Endothelial cell of umbilical vein (primary cell): ENCODE results near the gene C12orf42. TPM values are rescaled to one million over a fixed set of nuclear protein-coding genes. Genes with fewer than 3 reads are reported as not detected.

Experiments used
- BruUV-seq: library from RNA; stranded (reverse); fragments of 400-500 nt; replicated peaks from 2 replicates; lab custom pipeline; 2021; lab: Mats Ljungman, UMichigan
- CTCF ChIA-PET: fragments of 300-600, 350-600 bp; sonication (Branson Sonifier 250); formaldehyde crosslinking; loops from one replicate; lab custom pipeline; 2021; ENCODE audit warnings: antibody characterized with exemption, inconsistent platforms; lab: Charles Lee
- POLR2A ChIA-PET: fragments of 300-600, 350-600 bp; sonication (Branson Sonifier 250); formaldehyde crosslinking; loops from one replicate; lab custom pipeline; 2021; ENCODE audit warnings: antibody characterized with exemption, inconsistent platforms; lab: Charles Lee
- DNase-seq: peaks from one replicate; pipeline ENCODE4 v3.0.0-alpha.2; 2011; ENCODE audit warnings: low read depth, low spot score
- FAIRE-seq: peaks from 2 replicates; lab custom pipeline; 2011; peaks lifted over from hg19 to GRCh38; lab: Jason Lieb, UNC
- H2AFZ ChIP-seq: 2 replicates; pipeline ENCODE4 v1.6.0; 2012; ENCODE audit warnings: low read depth, low read length, control low read depth, inconsistent platforms
- H3K27ac ChIP-seq: 2 replicates; pipeline ENCODE4 v1.5.1; 2011; ENCODE audit warnings: low read depth, mild to moderate bottlenecking, control low read depth, low read length, moderate library complexity; ENCODE audit not compliant: insufficient read depth
- H3K27me3 ChIP-seq, 2 experiments: 2 replicates each; pipeline versions ENCODE4 v1.6.0 to v1.6.1; 2011; ENCODE audit warnings: low read length in 2 of 2, mixed read lengths in 1 of 2; ENCODE audit not compliant: control insufficient read depth in 2 of 2, insufficient read depth in 2 of 2
- H3K36me3 ChIP-seq, 2 experiments: 2 replicates in 1 of 2; 3 replicates in 1 of 2; pipeline ENCODE4 v1.5.1; 2011; ENCODE audit warnings: low read length in 2 of 2, mild to moderate bottlenecking in 1 of 2, moderate library complexity in 1 of 2; ENCODE audit not compliant: control insufficient read depth in 2 of 2, insufficient read depth in 2 of 2; ENCODE audit errors: extremely low read depth in 1 of 2
- H3K4me1 ChIP-seq: 3 replicates; pipeline ENCODE4 v1.5.1; 2011; ENCODE audit warnings: mild to moderate bottlenecking, low read length; ENCODE audit not compliant: control insufficient read depth, insufficient read depth; ENCODE audit errors: extremely low read depth
- H3K4me2 ChIP-seq: 2 replicates; pipeline ENCODE4 v1.6.1; 2011; ENCODE audit warnings: low read length, control low read depth, mixed read lengths; ENCODE audit not compliant: insufficient read depth
- H3K4me3 ChIP-seq, 3 experiments: fragments of 200-600 bp in 1 of 3; sonication (generic), shearing (Covaris generic) in 1 of 3; replicated peaks in 1 of 3; 2 replicates each; pipeline ENCODE4 v1.5.1; 2011 to 2016; ENCODE audit warnings: control low read depth in 3 of 3, low read length in 3 of 3, mild to moderate bottlenecking in 2 of 3, inconsistent platforms in 1 of 3, low read depth in 1 of 3, moderate library complexity in 1 of 3; ENCODE audit not compliant: insufficient read depth in 1 of 3
- H3K79me2 ChIP-seq: 2 replicates; pipeline ENCODE4 v1.6.0; 2012; ENCODE audit warnings: low read length, inconsistent platforms; ENCODE audit not compliant: control insufficient read depth, insufficient read depth
- H3K9ac ChIP-seq: replicated peaks from 2 replicates; pipeline ENCODE3; 2011; ENCODE audit warnings: low read length, control low read depth; ENCODE audit not compliant: insufficient read depth; ENCODE audit errors: extremely low read depth
- H3K9me1 ChIP-seq: replicated peaks from 3 replicates; pipeline ENCODE4 v1.6.0; 2011; ENCODE audit warnings: mild to moderate bottlenecking, low read length; ENCODE audit not compliant: control insufficient read depth, insufficient read depth; ENCODE audit errors: extremely low read depth
- H3K9me3 ChIP-seq: replicated peaks from 2 replicates; pipeline ENCODE4 v1.5.1; 2012; ENCODE audit warnings: low read length, inconsistent platforms; ENCODE audit not compliant: control insufficient read depth, insufficient read depth
- H4K20me1 ChIP-seq: replicated peaks from 2 replicates; pipeline ENCODE3; 2011; ENCODE audit warnings: mild to moderate bottlenecking, low read length; ENCODE audit not compliant: control insufficient read depth, insufficient read depth; ENCODE audit errors: extremely low read depth
- EZH2 ChIP-seq: IDR thresholded peaks from 2 replicates; pipeline ENCODE4 v1.6.1; 2012; ENCODE audit warnings: borderline replicate concordance, low read depth, mild to moderate bottlenecking, moderate library complexity, low read length, inconsistent platforms; ENCODE audit not compliant: severe bottlenecking
- FOS ChIP-seq: IDR thresholded peaks from 2 replicates; pipeline ENCODE4 v1.6.1; 2011; ENCODE audit warnings: mild to moderate bottlenecking, low read length, moderate library complexity, borderline replicate concordance; ENCODE audit not compliant: insufficient read depth
- GATA2 ChIP-seq: IDR thresholded peaks from 2 replicates; pipeline ENCODE4 v1.7.0; 2011; ENCODE audit warnings: low read depth, mild to moderate bottlenecking, moderate library complexity, mixed read lengths, low read length; ENCODE audit not compliant: insufficient read length, insufficient read depth
- JUN ChIP-seq: IDR thresholded peaks from 2 replicates; pipeline ENCODE4 v1.6.1; 2011; ENCODE audit warnings: borderline replicate concordance, low read depth; ENCODE audit not compliant: insufficient read length, insufficient read depth
- MYC ChIP-seq: IDR thresholded peaks from one replicate; pipeline ENCODE4 v1.6.1; 2011; ENCODE audit warnings: mild to moderate bottlenecking, low read depth, low read length
- POLR2A ChIP-seq: IDR thresholded peaks from 2 replicates; pipeline ENCODE4 v1.6.1; 2012; ENCODE audit warnings: low read depth, mild to moderate bottlenecking, control low read depth, low read length
- POLR2AphosphoS5 ChIP-seq: IDR thresholded peaks from 2 replicates; pipeline ENCODE4 v1.6.1; 2012; ENCODE audit warnings: low read depth, mild to moderate bottlenecking, control low read depth, low read length, moderate library complexity; ENCODE audit not compliant: insufficient read depth
- dilution Hi-C: fragments of 300-500 bp; cut with MboI; formaldehyde crosslinking; loops from one replicate; pipeline ENCODE4 v1.15.0; 2019; ENCODE audit warnings: low sequenced_read_pairs; ENCODE audit not compliant: extremely low pct_ligation_motif_present
- intact Hi-C: fragments of 100-400 bp; cut with micrococcal nuclease; formaldehyde crosslinking; loops from one replicate; pipeline ENCODE4 v1.10.0; 2022
- polyA plus RNA-seq, 4 experiments: library from polyadenylated mRNA; depleted of rRNA in 3 of 4; stranded (reverse) in 3 of 4; unstranded in 1 of 4; fragments of >200 nt; gene quantifications; 2 replicates each; pipeline versions ENCODE4 v1.2.1 to v1.2.3, GENCODE V29; 2011 to 2012; ENCODE audit warnings: missing spikeins in 1 of 4
- total RNA-seq: library from RNA; stranded (reverse); gene quantifications from 2 replicates; pipeline ENCODE4 v1.2.3, GENCODE V29; 2021
- TF ChIP-seq, protein P1 (sequence below): IDR thresholded peaks from 2 replicates; pipeline ENCODE4 v1.6.1; 2011; ENCODE audit not compliant: insufficient read depth, insufficient read length
- TF ChIP-seq, protein P2 (sequence below), 2 donors: IDR thresholded peaks; 1 replicate in 1 of 2; 2 replicates in 1 of 2; pipeline ENCODE4 v1.5.1; 2011; ENCODE audit warnings: low read length in 2 of 2, mild to moderate bottlenecking in 2 of 2, moderate library complexity in 2 of 2, control low read depth in 1 of 2, inconsistent platforms in 1 of 2, low read depth in 1 of 2; ENCODE audit not compliant: insufficient read depth in 1 of 2; ENCODE audit errors: extremely low read depth in 1 of 2

The C12orf42 gene
- total and polyA plus RNA-seq, 2 donors (not counting 3 experiments of a cell fraction or from before 2014, with no cell fraction given), result not detected

GRCh38 chr12:103397536-103397935 lies 98.2 kb downstream of the C12orf42 start:
- no peaks in the 10 kb centered on the region for H3K9me1 ChIP-seq
- intact Hi-C loops, result no loop called here
- dilution Hi-C loops, result no loop called here
- H3K9me3 ChIP-seq, result peaks cover 7% of the 10 kb centered on the region
- H3K27ac ChIP-seq, result no peak overlapping the region
- no peaks in the 10 kb centered on the region for H3K4me1 ChIP-seq
- FAIRE-seq (no peak), DNase-seq (no peak)
- ChIA-PET CTCF (no interaction called here), POLR2A (no interaction called here)
- H3K27me3 ChIP-seq, result no peaks in the 10 kb centered on the region
- H3K4me3 ChIP-seq, result no peak overlapping the region
- no peak overlapping the region for H3K4me2 ChIP-seq
- no peaks in the 10 kb centered on the region for H4K20me1 ChIP-seq
- BruUV-seq, result no TSS peak
- H3K79me2 ChIP-seq, result no peaks in the 10 kb centered on the region
- H2AFZ ChIP-seq, result no peak overlapping the region
- no peaks in the 10 kb centered on the region for H3K36me3 ChIP-seq
- TF ChIP-seq FOS (no peak), GATA2 (no peak), POLR2A (no peak), EZH2 (no peak)
- H3K9ac ChIP-seq, result no peak overlapping the region

DNA sequence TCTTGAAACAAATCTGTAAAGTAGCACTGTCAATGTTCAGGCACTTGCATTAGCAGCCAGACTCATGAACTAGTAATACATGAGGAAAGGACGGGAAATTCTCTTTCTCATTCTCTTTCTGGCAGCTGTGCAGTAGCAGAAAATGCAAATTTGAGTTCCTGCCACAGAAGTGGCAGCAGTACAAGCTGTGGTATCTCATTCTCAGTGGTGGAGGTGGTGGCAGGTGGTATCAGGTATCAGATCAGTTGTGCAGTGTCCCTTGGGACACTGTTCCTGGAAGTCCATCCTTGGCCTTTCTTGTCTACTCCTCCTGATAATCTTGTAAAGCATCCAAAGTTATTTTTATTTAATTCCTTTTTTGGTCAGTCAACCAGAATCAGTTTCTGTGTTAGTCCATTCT lies 103.0 kb downstream of the C12orf42 start:
- no peak for FAIRE-seq

More for the DNA sequence above, 103.0 kb downstream of the C12orf42 start:
- intact Hi-C loops, result no loop called here
- Histone ChIP-seq H2AFZ (no peak overlapping the region), H3K9me3 (peaks cover 9% of the 10 kb centered on the region), H3K4me3 (no peak overlapping the region), H3K27ac (no peak overlapping the region), H3K9ac (no peak overlapping the region), H3K79me2 (no peaks in the 10 kb centered on the region), H3K27me3 (no peaks in the 10 kb centered on the region), H3K4me2 (no peak overlapping the region), H3K36me3 (no peaks in the 10 kb centered on the region), H3K9me1 (no peaks in the 10 kb centered on the region), H3K4me1 (no peaks in the 10 kb centered on the region), H4K20me1 (no peaks in the 10 kb centered on the region)
- ChIA-PET CTCF (no interaction called here), POLR2A (no interaction called here)
- no TSS peak for BruUV-seq
- TF ChIP-seq FOS (no peak), MYC (no peak), EZH2 (no peak), GATA2 (no peak), JUN (no peak), POLR2AphosphoS5 (no peak), POLR2A (no peak)
- TF ChIP-seq, protein P1, sequence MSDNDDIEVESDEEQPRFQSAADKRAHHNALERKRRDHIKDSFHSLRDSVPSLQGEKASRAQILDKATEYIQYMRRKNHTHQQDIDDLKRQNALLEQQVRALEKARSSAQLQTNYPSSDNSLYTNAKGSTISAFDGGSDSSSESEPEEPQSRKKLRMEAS, result no peak
- TF ChIP-seq, protein P2, sequence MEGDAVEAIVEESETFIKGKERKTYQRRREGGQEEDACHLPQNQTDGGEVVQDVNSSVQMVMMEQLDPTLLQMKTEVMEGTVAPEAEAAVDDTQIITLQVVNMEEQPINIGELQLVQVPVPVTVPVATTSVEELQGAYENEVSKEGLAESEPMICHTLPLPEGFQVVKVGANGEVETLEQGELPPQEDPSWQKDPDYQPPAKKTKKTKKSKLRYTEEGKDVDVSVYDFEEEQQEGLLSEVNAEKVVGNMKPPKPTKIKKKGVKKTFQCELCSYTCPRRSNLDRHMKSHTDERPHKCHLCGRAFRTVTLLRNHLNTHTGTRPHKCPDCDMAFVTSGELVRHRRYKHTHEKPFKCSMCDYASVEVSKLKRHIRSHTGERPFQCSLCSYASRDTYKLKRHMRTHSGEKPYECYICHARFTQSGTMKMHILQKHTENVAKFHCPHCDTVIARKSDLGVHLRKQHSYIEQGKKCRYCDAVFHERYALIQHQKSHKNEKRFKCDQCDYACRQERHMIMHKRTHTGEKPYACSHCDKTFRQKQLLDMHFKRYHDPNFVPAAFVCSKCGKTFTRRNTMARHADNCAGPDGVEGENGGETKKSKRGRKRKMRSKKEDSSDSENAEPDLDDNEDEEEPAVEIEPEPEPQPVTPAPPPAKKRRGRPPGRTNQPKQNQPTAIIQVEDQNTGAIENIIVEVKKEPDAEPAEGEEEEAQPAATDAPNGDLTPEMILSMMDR (IDR thresholded peaks at IDR 0.05; ENCODE audit: extremely low read depth in 1 of 2, insufficient read depth in 1 of 2, low read depth in 1 of 2, low read length in 2 of 2), result no peak
- DNase-seq, result no peak
- dilution Hi-C loops, result no loop called here
